GM21619 (cell line): Measurements from ENCODE around the gene DDX60.
"Not testable (repeated sequence)": the region's sequence is repeated elsewhere in the genome, so short reads cannot be mapped to it uniquely, and the experiment has no call there.

Experiments used
- ATAC-seq: cut with Tn5 transposase; IDR thresholded peaks from one replicate; pipeline ENCODE4 v1.9.1; 2021; ENCODE audit not compliant: unreplicated experiment

DDX60 gene

GRCh38 chr4:168293386-168293975 lies 25.1 kb downstream of the DDX60 start:
- ATAC-seq: peak; percentile 69

- ATAC-seq: no peak
These were observed 27.3 kb downstream of the DDX60 start for GRCh38 chr4:168291242-168291641.

- not testable (repeated sequence) for ATAC-seq
These were observed 32.7 kb downstream of the DDX60 start for GRCh38 chr4:168285850-168286249.

DNA sequence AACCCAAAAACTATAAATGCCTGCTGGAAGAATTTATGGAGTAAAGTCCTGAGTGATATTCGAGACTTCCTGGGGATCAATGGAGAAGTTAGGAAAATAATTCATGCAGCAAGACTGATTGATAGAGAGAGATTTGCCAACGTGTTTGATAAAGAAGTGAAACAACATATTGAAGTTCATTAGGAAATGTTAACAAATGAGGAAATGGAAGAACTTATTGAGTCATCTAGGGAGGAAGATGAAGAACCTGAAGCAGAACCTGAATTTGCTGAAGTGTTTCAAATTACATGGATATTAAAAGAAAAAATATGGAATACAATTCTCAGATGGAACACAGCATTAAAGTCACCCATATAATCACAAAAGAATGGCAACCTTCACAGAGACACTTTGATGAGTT lies 39.0 kb downstream of the DDX60 start:
- no peak for ATAC-seq

GRCh38 chr4:168275836-168276235 lies 42.7 kb downstream of the DDX60 start:
- no peak for ATAC-seq

DNA sequence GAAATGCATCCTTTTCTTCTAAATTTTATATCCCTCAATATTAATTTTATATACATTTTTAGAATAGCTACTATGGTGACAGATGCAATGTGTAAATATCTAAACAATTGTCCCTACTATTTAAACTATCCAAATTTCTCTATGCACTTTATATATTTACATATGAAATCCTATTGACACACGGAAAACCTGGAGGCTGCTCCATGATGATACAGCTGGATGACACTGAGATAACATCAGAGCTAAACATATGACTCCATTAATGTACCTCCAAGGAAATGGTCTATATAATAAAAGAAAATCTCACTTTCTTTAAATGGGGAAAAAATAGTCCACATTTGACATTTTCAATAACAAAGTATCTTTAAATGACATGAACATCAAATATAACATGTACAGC lies 43.7 kb downstream of the DDX60 start:
- no peak for ATAC-seq

GRCh38 chr4:168273838-168274237 lies 44.7 kb downstream of the DDX60 start:
- ATAC-seq: no peak

GRCh38 chr4:168272488-168272887 lies 46.1 kb downstream of the DDX60 start:
- no peak for ATAC-seq

DNA sequence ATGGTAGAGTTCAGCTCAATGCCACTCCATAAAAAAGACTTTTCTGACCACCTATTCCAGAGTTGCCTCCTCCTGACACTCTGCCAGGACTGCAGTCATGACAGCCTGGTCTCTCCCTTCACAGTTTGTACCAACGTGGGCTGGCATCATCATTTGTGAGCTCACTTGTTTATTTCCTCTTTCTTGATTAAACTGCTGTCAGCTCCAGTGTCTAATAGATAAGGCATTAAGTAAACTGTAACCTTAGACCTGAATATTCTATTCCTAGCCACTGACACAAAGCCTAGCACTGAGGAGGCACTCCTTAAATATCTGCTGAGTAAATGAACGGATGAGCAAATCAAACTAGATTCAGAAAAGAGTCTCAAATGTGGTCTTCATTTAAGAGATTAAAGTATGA lies 48.7 kb downstream of the DDX60 start:
- ATAC-seq: no peak

GRCh38 chr4:168265327-168265726 lies 53.2 kb downstream of the DDX60 start:
- no peak for ATAC-seq

DNA sequence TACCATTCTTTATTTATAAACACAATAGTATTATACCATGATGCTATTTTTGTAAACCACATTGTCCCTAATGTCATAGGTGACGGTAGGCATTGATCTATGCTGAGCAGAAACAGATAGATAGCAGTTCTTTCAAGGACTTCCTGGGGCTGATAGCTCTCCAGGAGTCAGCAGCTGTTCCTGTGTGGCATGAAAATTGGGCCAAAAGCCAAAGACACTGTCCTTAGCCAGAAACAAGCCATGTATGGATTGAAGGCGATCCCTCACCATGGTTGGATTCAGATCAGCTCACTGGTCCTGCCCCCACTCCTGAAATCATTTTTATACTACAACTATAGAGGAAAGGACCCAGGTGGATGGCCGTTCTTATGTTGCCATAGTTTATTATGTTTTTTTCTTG lies 53.6 kb downstream of the DDX60 start:
- no peak for ATAC-seq

DNA sequence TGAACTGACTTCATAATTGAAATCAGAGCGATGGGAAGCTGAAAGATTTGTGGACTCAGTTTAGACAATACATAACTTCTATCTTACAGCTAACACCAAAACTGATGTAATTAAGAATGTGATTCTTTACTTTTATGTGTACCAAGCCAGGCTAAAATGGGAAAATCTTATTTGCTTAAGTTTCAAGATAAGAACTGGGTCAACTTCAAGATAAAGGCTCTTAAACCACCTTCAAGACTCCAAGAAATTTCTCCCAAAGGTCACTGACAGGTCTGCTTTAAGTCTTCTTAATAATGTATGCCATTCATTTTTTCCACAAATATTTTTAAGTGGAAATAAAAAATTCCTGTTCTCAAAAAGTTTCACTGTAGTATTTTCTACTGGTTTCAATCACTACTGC lies 55.5 kb downstream of the DDX60 start:
- ATAC-seq: no peak

DNA sequence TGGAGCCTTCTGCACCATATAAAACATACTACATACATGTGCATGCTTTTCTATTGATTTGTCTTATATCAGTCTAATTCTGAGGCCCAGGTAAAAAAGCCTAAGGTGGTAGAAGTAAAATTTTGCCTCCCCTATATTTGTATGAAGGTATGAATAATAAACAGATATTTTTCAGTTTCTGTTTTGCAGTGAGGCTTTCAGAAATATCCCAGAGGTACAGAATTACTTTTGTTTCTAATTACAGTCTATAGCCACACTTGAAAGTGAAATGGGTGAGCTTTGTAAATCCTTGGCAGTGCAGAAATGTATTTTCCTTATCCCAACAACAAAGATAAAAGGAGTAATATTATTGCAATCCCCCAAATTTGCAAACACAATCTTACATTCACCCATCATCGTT lies 59.5 kb downstream of the DDX60 start:
- peak; percentile 61 for ATAC-seq

DNA sequence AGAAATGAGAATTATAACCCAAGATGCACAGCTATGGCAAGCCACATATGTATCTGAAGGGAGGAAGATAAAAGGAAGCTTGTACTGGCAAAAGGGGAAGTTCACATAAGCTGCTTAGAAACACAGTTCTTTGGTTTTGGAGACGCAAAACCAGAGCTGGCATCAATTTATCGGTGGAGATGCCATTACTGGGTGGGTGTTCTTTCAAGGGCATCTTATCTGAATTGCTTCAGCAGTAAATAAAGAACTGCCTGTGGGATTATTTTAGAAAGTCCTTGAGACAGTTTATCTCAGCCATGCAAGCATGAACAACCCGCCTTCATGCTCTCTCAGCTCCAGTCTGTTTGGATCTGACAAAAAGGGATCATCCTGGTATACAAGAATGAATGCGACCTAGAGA lies 60.8 kb downstream of the DDX60 start:
- ATAC-seq: no peak

DNA sequence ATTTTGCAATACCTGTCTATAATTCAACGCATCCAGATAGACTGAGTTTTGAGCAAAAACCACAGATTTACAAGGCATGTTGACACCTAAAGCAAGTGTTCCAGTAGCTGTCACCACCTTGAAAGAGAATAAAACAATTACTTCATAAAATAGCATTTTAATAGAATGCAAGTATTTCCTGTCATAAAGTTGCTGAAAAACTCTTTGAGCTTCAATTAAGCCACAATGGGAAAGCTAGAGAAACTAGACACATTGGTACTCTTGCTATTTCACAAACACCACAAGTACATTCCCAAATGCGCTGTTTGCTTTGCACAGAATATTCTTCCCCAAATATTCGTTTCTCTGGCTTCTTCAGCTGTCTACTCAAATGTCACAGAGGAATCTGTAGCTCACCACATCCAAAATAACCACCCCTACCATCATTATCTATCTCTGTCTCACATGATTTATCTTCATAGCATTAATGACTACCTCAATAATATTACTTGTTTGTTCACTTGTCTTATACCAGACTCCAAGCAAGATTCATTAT lies 70.3 kb downstream of the DDX60 start:
- no peak for ATAC-seq

DNA sequence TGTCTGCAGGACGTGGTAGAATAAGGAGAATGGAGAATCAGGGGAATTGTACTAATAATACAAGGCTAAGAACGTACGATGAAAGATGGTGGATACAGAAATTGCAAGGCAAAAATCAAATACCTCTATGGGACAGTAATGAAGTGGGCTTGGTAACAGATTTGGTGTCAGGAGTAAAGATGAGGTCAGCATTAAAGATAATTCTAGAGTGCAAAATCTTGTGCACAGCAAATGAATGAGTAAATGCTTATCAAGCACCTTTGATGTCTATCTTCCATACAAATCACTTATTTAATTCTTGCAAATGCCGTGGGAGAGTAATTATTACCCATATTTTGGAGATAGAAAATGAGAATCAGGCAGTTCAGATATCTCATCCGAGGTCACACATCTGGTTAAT lies 70.9 kb downstream of the DDX60 start:
- no peak for ATAC-seq

GRCh38 chr4:168241953-168242352 lies 76.6 kb downstream of the DDX60 start:
- no peak for ATAC-seq

DNA sequence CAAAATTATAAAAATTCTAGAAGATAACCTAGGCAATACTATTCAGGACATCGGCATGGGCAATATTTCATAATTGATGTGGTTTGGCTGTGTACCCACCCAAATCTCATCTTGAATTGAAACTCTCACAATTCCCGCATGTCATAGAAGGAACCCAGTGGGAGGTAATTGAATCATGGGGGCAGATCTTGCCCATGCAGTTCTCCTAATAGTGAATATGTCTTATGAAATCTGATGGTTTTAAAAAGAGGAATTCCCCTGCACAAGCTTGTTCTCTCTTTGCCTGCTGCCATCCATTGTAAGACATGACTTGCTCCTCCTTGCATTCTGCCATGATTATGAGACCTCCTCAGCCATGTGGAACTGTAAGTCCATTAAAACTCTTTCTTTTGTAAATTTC lies 77.7 kb downstream of the DDX60 start:
- no peak for ATAC-seq

DNA sequence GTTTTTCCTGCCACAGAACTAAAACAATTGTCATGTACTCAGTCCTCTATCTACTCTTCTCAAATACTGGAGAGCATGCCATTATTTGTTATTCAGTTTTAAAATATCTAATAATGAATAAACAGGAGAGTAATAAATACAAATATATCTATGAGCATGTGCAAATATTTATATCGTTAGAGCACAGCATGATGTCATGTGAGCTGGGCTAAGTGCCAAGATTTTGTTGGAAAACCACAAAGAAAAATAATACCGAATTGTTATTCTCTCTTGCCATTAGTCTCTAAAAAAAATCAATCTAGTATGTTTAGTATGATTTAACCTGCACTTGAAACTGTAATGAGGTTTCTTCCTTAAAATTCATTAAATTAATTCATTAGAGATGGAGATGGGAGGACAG lies 97.3 kb downstream of the DDX60 start:
- no peak for ATAC-seq

GRCh38 chr4:168220893-168221292 lies 97.7 kb downstream of the DDX60 start:
- no peak for ATAC-seq

- no peak for ATAC-seq
These were observed 99.9 kb downstream of the DDX60 start for GRCh38 chr4:168218645-168219044.

- not testable (repeated sequence) for ATAC-seq
These were observed 105.0 kb downstream of the DDX60 start for GRCh38 chr4:168213511-168213910.

- no peak for ATAC-seq
These were observed 105.9 kb downstream of the DDX60 start for GRCh38 chr4:168212656-168213055.
